Tibial nerve (tissue), 4 donors: Measurements from ENCODE around the gene HIPK2. TPM values are rescaled to one million over a fixed set of nuclear protein-coding genes. Genes with fewer than 3 reads are reported as not detected.

Experiments
- DNase-seq, 2 donors: peaks; one replicate each; pipeline ENCODE4 v3.0.0-alpha.2; 2019; ENCODE audit warnings: low spot score in 2 of 2
- H3K27ac ChIP-seq, 4 donors: fragments of 200-600 bp; sonication (generic) in 3 of 4; one replicate each; pipeline ENCODE4 v1.5.1; 2017 to 2019; ENCODE audit warnings: mild to moderate bottlenecking in 1 of 4
- H3K27me3 ChIP-seq, 2 donors: fragments of 200-600 bp; sonication (generic) in 1 of 2; one replicate each; pipeline versions ENCODE4 v1.5.1 to v1.6.0; 2017 to 2019
- H3K36me3 ChIP-seq, 3 donors: fragments of 200-600 bp; sonication (generic); one replicate each; pipeline ENCODE4 v1.5.1; 2018 to 2019
- H3K4me1 ChIP-seq, 4 donors: fragments of 200-600 bp; sonication (generic) in 3 of 4; one replicate each; pipeline ENCODE4 v1.5.1; 2017 to 2019
- H3K4me3 ChIP-seq, 4 donors: fragments of 200-600 bp; sonication (generic) in 3 of 4; one replicate each; pipeline ENCODE4 v1.5.1; 2017 to 2019; ENCODE audit warnings: mild to moderate bottlenecking in 1 of 4, moderate library complexity in 1 of 4
- H3K9me3 ChIP-seq, 4 donors: fragments of 200-600 bp; sonication (generic) in 3 of 4; one replicate each; pipeline ENCODE4 v1.5.1; 2017 to 2019
- CTCF ChIP-seq, 5 experiments: fragments of 200-600 bp in 3 of 5; fragments of 450-650 bp in 2 of 5; sonication (generic) in 3 of 5; IDR thresholded peaks; one replicate each; pipeline ENCODE4 v1.5.1; 2016 to 2019; ENCODE audit warnings: antibody characterized with exemption in 5 of 5, mild to moderate bottlenecking in 3 of 5, moderate library complexity in 2 of 5
- EP300 ChIP-seq, 2 donors: sonication (generic); formaldehyde crosslinking; IDR thresholded peaks; one replicate each; pipeline ENCODE4 v1.6.1; 2017; ENCODE audit warnings: antibody characterized with exemption in 2 of 2, mild to moderate bottlenecking in 1 of 2
- POLR2A ChIP-seq, 2 donors: fragments of 450-650 bp; IDR thresholded peaks; one replicate each; pipeline ENCODE4 v1.6.1; 2017; ENCODE audit warnings: antibody characterized with exemption in 2 of 2, mild to moderate bottlenecking in 2 of 2, moderate library complexity in 2 of 2
- WGBS, 2 donors: methylation state at CpG; one replicate each; pipeline ENCODE4 v1.1.5; 2018; 5-methylcytosine and 5-hydroxymethylcytosine counted together
- total RNA-seq, 4 donors: library from RNA; depleted of rRNA; stranded (reverse); fragments of >200 nt; gene quantifications; one replicate each; pipeline ENCODE4 v1.1.0, GENCODE V29; 2016

HIPK2 gene
- total RNA-seq, 4 donors from 2014 or later = 24.9 to 41.1 (median 29.7) TPM

- Histone ChIP-seq H3K4me1 (peaks cover 0 to 57% (median 19%) of the 10 kb centered on the region in 4 donors), H3K27ac (peak overlapping the region in 2 of 4 donors; percentile 44 to 65)
- 83% methylated on average over 2 of the region's 2 CpGs for WGBS, 2 donors
Measured at GRCh38 chr7:139659922-139660316, 117.9 kb downstream of the HIPK2 start.

GRCh38 chr7:139658908-139659675 lies 118.7 kb downstream of the HIPK2 start:
- Histone ChIP-seq H3K27ac (peak overlapping the region in 2 of 4 donors; percentile 36 to 65), H3K4me3 (no peak overlapping the region), H3K27me3 (no peaks in the 10 kb centered on the region), H3K36me3 (no peaks in the 10 kb centered on the region), H3K9me3 (no peaks in the 10 kb centered on the region), H3K4me1 (peaks cover 0 to 61% (median 19%) of the 10 kb centered on the region in 4 donors)
- WGBS, 2 donors = 47 to 56% methylated on average over 14 of the region's 14 CpGs
- TF ChIP-seq EP300 (IDR thresholded peaks at IDR 0.05) (no peak), CTCF (IDR thresholded peaks at IDR 0.05) (no peak), POLR2A (IDR thresholded peaks at IDR 0.05) (no peak)
- DNase-seq = no peak

More at GRCh38 chr7:139659922-139660316, 117.9 kb downstream of the HIPK2 start:
- DNase-seq = no peak
- Histone ChIP-seq H3K4me3 (no peak overlapping the region), H3K36me3 (no peaks in the 10 kb centered on the region), H3K27me3 (no peaks in the 10 kb centered on the region), H3K9me3 (no peaks in the 10 kb centered on the region)
- TF ChIP-seq CTCF (IDR thresholded peaks at IDR 0.05) = no peak
- no peak for TF ChIP-seq EP300 (IDR thresholded peaks at IDR 0.05)
- TF ChIP-seq POLR2A (IDR thresholded peaks at IDR 0.05) = no peak

DNA sequence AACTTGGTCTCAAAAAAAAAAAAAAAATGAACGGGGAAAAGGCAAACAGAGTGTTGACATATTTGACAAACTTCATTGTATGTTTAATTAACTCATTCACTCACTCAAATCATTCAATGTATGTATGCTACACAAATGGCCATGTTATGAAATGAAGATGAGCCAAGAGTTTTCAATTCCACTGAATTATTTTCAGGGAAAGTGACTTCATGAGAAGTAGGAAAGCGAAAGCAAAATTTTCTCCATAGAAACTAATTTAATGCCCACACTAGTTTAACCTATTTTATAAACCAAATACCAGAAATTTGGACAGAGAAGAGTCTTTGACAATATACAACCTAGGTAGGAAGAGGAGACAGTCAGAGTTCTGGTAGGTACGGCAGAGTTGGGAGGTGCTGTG lies 119.5 kb downstream of the HIPK2 start:
- Histone ChIP-seq H3K27ac (peak overlapping the region in 2 of 4 donors; percentile 36 to 65), H3K4me1 (peaks cover 0 to 62% (median 21%) of the 10 kb centered on the region in 4 donors)

GRCh38 chr7:139657725-139658124 lies 120.1 kb downstream of the HIPK2 start:
- H3K36me3 ChIP-seq = no peaks in the 10 kb centered on the region
- no peaks in the 10 kb centered on the region for H3K27me3 ChIP-seq
- 88 to 95% methylated on average over 1 of the region's 1 CpG for WGBS, 2 donors
- no peak for TF ChIP-seq EP300 (IDR thresholded peaks at IDR 0.05)
- no peak for DNase-seq
- H3K4me1 ChIP-seq = peaks cover 0 to 56% (median 23%) of the 10 kb centered on the region in 4 donors
- no peak overlapping the region for H3K27ac ChIP-seq
- H3K9me3 ChIP-seq = no peaks in the 10 kb centered on the region
- H3K4me3 ChIP-seq = no peak overlapping the region

More for the DNA sequence above, 119.5 kb downstream of the HIPK2 start:
- no peaks in the 10 kb centered on the region for H3K9me3 ChIP-seq
- no peak overlapping the region for H3K4me3 ChIP-seq
- no peaks in the 10 kb centered on the region for H3K36me3 ChIP-seq
- DNase-seq = no peak
- TF ChIP-seq POLR2A (IDR thresholded peaks at IDR 0.05) = no peak
- TF ChIP-seq EP300 (IDR thresholded peaks at IDR 0.05) = no peak
- TF ChIP-seq CTCF (IDR thresholded peaks at IDR 0.05) = no peak
- no peaks in the 10 kb centered on the region for H3K27me3 ChIP-seq
- WGBS, 2 donors = 83 to 85% methylated on average over 3 of the region's 3 CpGs

DNA sequence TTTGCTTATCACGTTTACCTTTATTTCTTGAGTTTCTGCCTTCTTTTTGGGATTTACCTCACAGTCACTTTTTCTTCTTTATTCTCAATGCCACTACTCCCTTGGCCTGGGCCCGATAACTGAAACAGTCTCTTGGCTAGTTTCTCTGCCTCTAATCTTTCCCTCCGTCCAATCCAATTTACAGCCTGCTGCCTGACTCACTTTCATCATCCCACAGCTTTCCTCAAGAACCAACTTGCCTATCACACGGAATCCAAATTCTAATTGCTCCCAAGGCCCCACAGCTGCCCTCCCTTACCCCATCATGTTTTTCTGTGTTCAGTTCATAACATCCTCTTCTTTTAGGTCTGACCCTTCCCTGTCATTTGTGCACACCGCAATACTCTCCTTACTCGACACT lies 121.4 kb downstream of the HIPK2 start:
- Histone ChIP-seq H3K27me3 (no peaks in the 10 kb centered on the region), H3K4me3 (no peak overlapping the region), H3K36me3 (no peaks in the 10 kb centered on the region), H3K9me3 (no peaks in the 10 kb centered on the region), H3K27ac (no peak overlapping the region), H3K4me1 (peaks cover 0 to 50% (median 31%) of the 10 kb centered on the region in 4 donors)
- 89 to 90% methylated on average over 6 of the region's 6 CpGs for WGBS, 2 donors
- DNase-seq = no peak
- TF ChIP-seq POLR2A (IDR thresholded peaks at IDR 0.05) (no peak), EP300 (IDR thresholded peaks at IDR 0.05) (no peak), CTCF (IDR thresholded peaks at IDR 0.05) (no peak)
